Astrocyte (in vitro differentiated cells and primary cell): ENCODE measurements around the gene SLC28A3.

ENCODE experiments used
- CTCF ChIP-seq: IDR thresholded peaks from 2 replicates; pipeline ENCODE4 v1.5.1; 2011; ENCODE audit warnings: low read depth, mild to moderate bottlenecking, inconsistent platforms, low read length, moderate library complexity; ENCODE audit not compliant: insufficient read depth
- EZH2 ChIP-seq: IDR thresholded peaks from 2 replicates; pipeline ENCODE4 v1.6.1; 2012; ENCODE audit warnings: mild to moderate bottlenecking, low read length, inconsistent platforms; ENCODE audit not compliant: insufficient read depth

GRCh38 chr9:84330246-84330645, 10.3 kb downstream of the SLC28A3 start:
- TF ChIP-seq EZH2: no peak
- no peak for TF ChIP-seq CTCF
